H1 (cell line): ENCODE results near the gene CRADD. TPM values are rescaled to one million over a fixed set of nuclear protein-coding genes. Genes with fewer than 3 reads are reported as not detected.

Experiments used
- CTCF ChIA-PET: fragments of 300-600 bp; sonication (Branson Sonifier 250); formaldehyde crosslinking; loops from one replicate; lab custom pipeline; 2021; ENCODE audit not compliant: partially characterized antibody; lab: Charles Lee
- POLR2A ChIA-PET: fragments of 300-600 bp; sonication (Branson Sonifier 250); formaldehyde crosslinking; loops from one replicate; lab custom pipeline; 2021; ENCODE audit warnings: inconsistent platforms; ENCODE audit not compliant: partially characterized antibody; lab: Charles Lee
- DNase-seq, 2 experiments: peaks; one replicate each; pipeline versions ENCODE4 v3.0.0 to v3.0.0-alpha.2; 2010 to 2022; ENCODE audit warnings: low spot score in 2 of 2, low read depth in 1 of 2, mixed read lengths in 1 of 2
- FAIRE-seq: peaks from 2 replicates; lab custom pipeline; 2011; peaks lifted over from hg19 to GRCh38; lab: Jason Lieb, UNC
- H2AFZ ChIP-seq: 2 replicates; pipeline ENCODE4 v1.8.1; 2012; ENCODE audit warnings: low read length, inconsistent platforms
- H2AK5ac ChIP-seq: 2 replicates; pipeline ENCODE4 v1.6.1; 2013; ENCODE audit warnings: low read depth, low read length
- H2BK120ac ChIP-seq: replicated peaks from 2 replicates; pipeline ENCODE3; 2013; ENCODE audit warnings: low read depth, low read length, inconsistent platforms
- H2BK12ac ChIP-seq: 2 replicates; pipeline ENCODE4 v1.6.1; 2013; ENCODE audit warnings: low read depth, low read length
- H2BK15ac ChIP-seq: 2 replicates; pipeline ENCODE4 v1.6.1; 2013; ENCODE audit warnings: low read length
- H2BK20ac ChIP-seq: 2 replicates; pipeline ENCODE4 v1.6.1; 2013; ENCODE audit warnings: low read length
- H2BK5ac ChIP-seq: 2 replicates; pipeline ENCODE4 v1.6.1; 2013; ENCODE audit warnings: low read depth, low read length
- H3K14ac ChIP-seq: 2 replicates; pipeline ENCODE4 v1.6.1; 2013; ENCODE audit warnings: inconsistent platforms; ENCODE audit not compliant: insufficient read length
- H3K18ac ChIP-seq: 2 replicates; pipeline ENCODE4 v1.6.1; 2013; ENCODE audit warnings: low read length; ENCODE audit errors: extremely low read depth
- H3K23ac ChIP-seq: 2 replicates; pipeline ENCODE4 v1.6.1; 2013; ENCODE audit warnings: inconsistent platforms; ENCODE audit not compliant: insufficient read length
- H3K23me2 ChIP-seq: 2 replicates; pipeline ENCODE4 v1.6.1; 2013; ENCODE audit warnings: low read depth, low read length
- H3K27ac ChIP-seq: 2 replicates; pipeline ENCODE4 v1.6.1; 2011; ENCODE audit warnings: low read depth, low read length, inconsistent platforms
- H3K27me3 ChIP-seq, 4 experiments: replicated peaks in 1 of 4; 1 replicate in 1 of 4; 2 replicates in 3 of 4; pipeline versions ENCODE4 v1.6.1 to v1.8.1; 2011 to 2013; ENCODE audit warnings: low read length in 3 of 4, mild to moderate bottlenecking in 3 of 4, inconsistent platforms in 2 of 4, mixed read lengths in 2 of 4, moderate library complexity in 1 of 4; ENCODE audit not compliant: control insufficient read depth in 3 of 4, insufficient read depth in 3 of 4; ENCODE audit errors: extremely low read depth in 1 of 4
- H3K36me3 ChIP-seq, 4 experiments: 2 replicates each; pipeline versions ENCODE4 v1.6.1 to v1.8.1; 2011 to 2013; ENCODE audit warnings: mild to moderate bottlenecking in 4 of 4, low read length in 3 of 4, moderate library complexity in 2 of 4, control low read depth in 1 of 4, inconsistent platforms in 1 of 4; ENCODE audit not compliant: insufficient read depth in 4 of 4, control insufficient read depth in 2 of 4
- H3K4ac ChIP-seq: replicated peaks from 2 replicates; pipeline ENCODE3; 2013; ENCODE audit warnings: low read length, low read depth, mixed read lengths, inconsistent platforms; ENCODE audit not compliant: insufficient read length
- H3K4me1 ChIP-seq, 4 experiments: replicated peaks in 1 of 4; 1 replicate in 1 of 4; 2 replicates in 3 of 4; pipeline versions ENCODE4 v1.6.1 to v1.8.1; 2011 to 2013; ENCODE audit warnings: low read length in 3 of 4, inconsistent platforms in 2 of 4, mixed read lengths in 1 of 4; ENCODE audit not compliant: insufficient read depth in 4 of 4, control insufficient read depth in 3 of 4
- H3K4me2 ChIP-seq, 2 experiments: 2 replicates each; pipeline versions ENCODE4 v1.6.1 to v1.8.1; 2011 to 2013; ENCODE audit warnings: low read depth in 2 of 2, low read length in 2 of 2, control low read depth in 1 of 2, inconsistent platforms in 1 of 2, mild to moderate bottlenecking in 1 of 2; ENCODE audit not compliant: insufficient read depth in 1 of 2
- H3K4me3 ChIP-seq, 4 experiments: fragments of 200-600, 300-600 bp in 1 of 4; sonication (generic), shearing (Covaris generic), sonication (Bioruptor Twin) in 1 of 4; 2 replicates each; pipeline versions ENCODE4 v1.5.1 to v1.8.1; 2011 to 2016; ENCODE audit warnings: low read length in 4 of 4, low read depth in 3 of 4, control low read depth in 2 of 4, inconsistent platforms in 2 of 4, mild to moderate bottlenecking in 2 of 4, mixed read lengths in 1 of 4, moderate library complexity in 1 of 4; ENCODE audit not compliant: insufficient read depth in 2 of 4; ENCODE audit errors: extremely low read depth in 1 of 4
- H3K56ac ChIP-seq: replicated peaks from 2 replicates; pipeline ENCODE3; 2013; ENCODE audit warnings: low read depth, mild to moderate bottlenecking, mixed read lengths, low read length, inconsistent platforms; ENCODE audit not compliant: insufficient read length
- H3K79me1 ChIP-seq: 2 replicates; pipeline ENCODE4 v1.6.1; 2013; ENCODE audit warnings: low read depth, low read length, control low read depth
- H3K79me2 ChIP-seq, 2 experiments: 2 replicates each; pipeline versions ENCODE4 v1.6.1 to v1.8.1; 2012 to 2013; ENCODE audit warnings: low read length in 2 of 2, mild to moderate bottlenecking in 2 of 2, inconsistent platforms in 1 of 2; ENCODE audit not compliant: insufficient read depth in 2 of 2, control insufficient read depth in 1 of 2
- H3K9ac ChIP-seq, 4 experiments: replicated peaks in 1 of 4; 1 replicate in 1 of 4; 2 replicates in 3 of 4; pipeline versions ENCODE4 v1.6.1 to v1.8.1; 2011 to 2013; ENCODE audit warnings: low read depth in 3 of 4, low read length in 3 of 4, control low read depth in 2 of 4, mild to moderate bottlenecking in 2 of 4, moderate library complexity in 2 of 4, inconsistent platforms in 1 of 4; ENCODE audit errors: extremely low read depth in 1 of 4
- H3K9me3 ChIP-seq, 2 experiments: 2 replicates each; pipeline versions ENCODE4 v1.6.1 to v1.8.1; 2012 to 2013; ENCODE audit warnings: mild to moderate bottlenecking in 2 of 2, moderate library complexity in 2 of 2, control low read depth in 1 of 2, inconsistent platforms in 1 of 2, low read depth in 1 of 2, low read length in 1 of 2, mixed read lengths in 1 of 2; ENCODE audit not compliant: insufficient read depth in 2 of 2
- H4K20me1 ChIP-seq, 2 experiments: replicated peaks in 1 of 2; 2 replicates each; pipeline versions ENCODE3 to v1.8.1; 2011 to 2013; ENCODE audit warnings: inconsistent platforms in 2 of 2, low read length in 2 of 2, mild to moderate bottlenecking in 1 of 2; ENCODE audit not compliant: insufficient read depth in 2 of 2, control insufficient read depth in 1 of 2
- H4K5ac ChIP-seq: 2 replicates; pipeline ENCODE4 v1.6.1; 2013; ENCODE audit warnings: low read length, low read depth, mixed read lengths, inconsistent platforms; ENCODE audit not compliant: insufficient read length
- H4K8ac ChIP-seq: 2 replicates; pipeline ENCODE4 v1.8.0; 2013; ENCODE audit warnings: mild to moderate bottlenecking, moderate library complexity, low read length, inconsistent platforms; ENCODE audit not compliant: insufficient read depth; ENCODE audit errors: extremely low read depth
- H4K91ac ChIP-seq: replicated peaks from 2 replicates; pipeline ENCODE3; 2013; ENCODE audit warnings: low read length, mixed read lengths, inconsistent platforms; ENCODE audit not compliant: insufficient read length
- ATF3 ChIP-seq: IDR thresholded peaks from 2 replicates; pipeline ENCODE4 v1.6.1; 2011; ENCODE audit warnings: low read depth, mild to moderate bottlenecking, low read length; ENCODE audit not compliant: insufficient read depth
- CBX8 ChIP-seq: fragments of 300-800, 300-1000 bp; sonication (generic); IDR thresholded peaks from 2 replicates; pipeline ENCODE4 v1.7.1; 2016; ENCODE audit warnings: low read depth, low read length, borderline replicate concordance
- CHD1 ChIP-seq: IDR thresholded peaks from 2 replicates; pipeline ENCODE4 v1.6.1; 2012; ENCODE audit warnings: low read depth, low read length, improper control_type of control experiment
- EZH2 ChIP-seq: fragments of 200-600 bp; sonication (generic); IDR thresholded peaks from 2 replicates; pipeline ENCODE4 v1.7.1; 2012; ENCODE audit warnings: low read depth, mild to moderate bottlenecking, moderate library complexity, low read length, inconsistent platforms; ENCODE audit not compliant: severe bottlenecking
- KDM1A ChIP-seq: fragments of 200-600, 300-600 bp; sonication (generic); IDR thresholded peaks from 2 replicates; pipeline ENCODE4 v1.7.1; 2016; ENCODE audit warnings: mild to moderate bottlenecking, low read length, borderline replicate concordance
- RNF2 ChIP-seq: fragments of 200-900, 300-1000 bp; sonication (generic); IDR thresholded peaks from 2 replicates; pipeline ENCODE4 v1.7.1; 2016; ENCODE audit warnings: borderline replicate concordance, low read depth, mild to moderate bottlenecking, antibody characterized with exemption, low read length; ENCODE audit not compliant: poor library complexity, severe bottlenecking; ENCODE audit errors: missing control alignments
- SIRT6 ChIP-seq: IDR thresholded peaks from one replicate; pipeline ENCODE4 v1.7.1; 2012; ENCODE audit warnings: low read length, inconsistent platforms
- ZNF274 ChIP-seq: IDR thresholded peaks from 2 replicates; pipeline ENCODE4 v1.7.0; 2012; ENCODE audit warnings: low read length, borderline replicate concordance; ENCODE audit errors: extremely low read depth
- WGBS, 2 experiments: shearing (Covaris generic) in 1 of 2; methylation state at CpG; one replicate each; pipeline versions ENCODE4 v1.1.6 to v1.1.7; 2013 to 2015; ENCODE audit warnings: low lambda C conversion rate in 2 of 2, mixed read lengths in 2 of 2, inconsistent platforms in 1 of 2, low coverage in 1 of 2, missing lambda C conversion rate in 1 of 2; ENCODE audit not compliant: insufficient replicate concordance in 2 of 2, insufficient coverage in 1 of 2, insufficient read length in 1 of 2; ENCODE audit errors: extremely low coverage in 1 of 2, missing lambda C conversion rate in 1 of 2; 5-methylcytosine and 5-hydroxymethylcytosine counted together
- polyA plus RNA-seq, 7 experiments: library from polyadenylated mRNA; depleted of rRNA in 3 of 7; stranded (reverse) in 5 of 7; unstranded in 2 of 7; fragments of >200 nt in 5 of 7; fragments of 200-250 nt in 2 of 7; gene quantifications; 1 replicate in 5 of 7; 2 replicates in 1 of 7; 4 replicates in 1 of 7; pipeline versions ENCODE4 v1.2.1 to v1.2.3, GENCODE V29; 2011 to 2013; ENCODE audit warnings: missing spikeins in 2 of 7, mixed read lengths in 2 of 7
- total RNA-seq: library from RNA; stranded (reverse); fragmentation: NEBNext Ultra II Directional; extraction: Animal tissue kit (Norgen Biotek cat#: 25700); gene quantifications from 2 replicates; pipeline ENCODE4 v1.2.1, GENCODE V29; 2021

Gene CRADD
- total and polyA plus RNA-seq, 2 of the 8 experiments (the other 6 are each of a cell fraction or from before 2014, with no cell fraction given) = 8.1 to 15.4 TPM

GRCh38 chr12:93639406-93639805, 37.8 kb upstream of the CRADD start:
- no peak overlapping the region for H3K4ac ChIP-seq
- no peak overlapping the region for H2BK120ac ChIP-seq
- H3K4me2 ChIP-seq = no peak overlapping the region
- no peak overlapping the region for H2BK12ac ChIP-seq
- no peaks in the 10 kb centered on the region for H4K20me1 ChIP-seq
- H3K4me3 ChIP-seq = no peak overlapping the region
- H3K36me3 ChIP-seq = no peaks in the 10 kb centered on the region
- no peak overlapping the region for H4K5ac ChIP-seq
- H3K9me3 ChIP-seq = no peaks in the 10 kb centered on the region
- ChIA-PET POLR2A (no interaction called here), CTCF (interaction anchor here (1.3 kb wide), 1 partner anchor 69 kb away, joined by 3 read pairs; no protein-coding TSS in a partner anchor)
- DNase-seq = peak in 1 of 2 experiments; percentile 4
- H2BK5ac ChIP-seq = no peak overlapping the region
- no peak overlapping the region for H3K18ac ChIP-seq
- H2BK15ac ChIP-seq = no peak overlapping the region
- 79% methylated on average over 2 of the region's 2 CpGs; no CpG with 5 or more reads in 1 of the 2 experiments for WGBS, 2 experiments
- H2AK5ac ChIP-seq = no peak overlapping the region
- H3K27me3 ChIP-seq = no peaks in the 10 kb centered on the region
- H2AFZ ChIP-seq = no peak overlapping the region
- no peak for TF ChIP-seq RNF2
- no peak for TF ChIP-seq CHD1
- no peak for TF ChIP-seq KDM1A
- no peak for TF ChIP-seq SIRT6
- no peak for TF ChIP-seq ATF3
- TF ChIP-seq CBX8 = no peak
- TF ChIP-seq EZH2 = no peak
- no peak for TF ChIP-seq ZNF274
- TF ChIP-seq, all 59 proteins: peak for 0
- Histone ChIP-seq H3K23me2 (peaks cover 1% of the 10 kb centered on the region; the same call in 1 of the 2 replicates), H2BK20ac (no peak overlapping the region), H3K9ac (no peak overlapping the region), H4K8ac (no peak overlapping the region), H3K56ac (no peak overlapping the region), H3K23ac (no peak overlapping the region), H3K79me1 (no peaks in the 10 kb centered on the region), H3K27ac (no peak overlapping the region), H3K4me1 (no peaks in the 10 kb centered on the region; a peak in 1 of 7 replicates), H3K79me2 (no peaks in the 10 kb centered on the region), H3K14ac (no peak overlapping the region), H4K91ac (no peak overlapping the region)
- no peak for FAIRE-seq
